OCI-LY1 (cell line): Measurements from ENCODE around the gene RALGPS1.

Source experiments
- EZH2 ChIP-seq: fragments of 200-600 bp; sonication (generic), shearing (Covaris generic); IDR thresholded peaks from 2 replicates; pipeline ENCODE4 v1.8.0; 2017; ENCODE audit warnings: borderline replicate concordance, mixed run types, mild to moderate bottlenecking, antibody characterized with exemption, low read length, moderate library complexity, mixed read lengths
- TF ChIP-seq, protein P1 (sequence below): fragments of 200-600 bp; sonication (generic), shearing (Covaris generic); IDR thresholded peaks from 2 replicates; pipeline ENCODE4 v1.5.1; 2017; ENCODE audit warnings: mild to moderate bottlenecking, antibody characterized with exemption, low read length, moderate library complexity, mixed read lengths

DNA sequence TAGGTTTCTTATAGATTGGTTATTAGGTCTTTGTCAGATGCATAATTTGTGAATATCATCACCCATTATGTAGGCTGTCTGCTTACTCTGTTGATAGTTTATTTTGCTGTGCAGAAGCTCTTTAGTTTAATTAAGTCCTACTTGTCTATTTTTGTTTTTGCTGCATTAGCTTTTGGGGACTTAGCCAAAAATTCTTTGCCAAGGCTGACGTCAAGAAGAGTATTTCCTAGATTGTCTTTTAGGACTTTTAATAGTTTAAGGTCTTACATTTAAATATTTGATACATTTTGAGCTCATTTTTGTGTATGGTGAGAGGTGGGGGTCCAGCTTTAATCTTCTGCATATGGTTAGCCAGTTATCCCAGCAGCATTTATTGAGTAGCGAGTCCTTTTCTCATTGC, 232.7 kb downstream of the RALGPS1 start:
- TF ChIP-seq, protein P1, sequence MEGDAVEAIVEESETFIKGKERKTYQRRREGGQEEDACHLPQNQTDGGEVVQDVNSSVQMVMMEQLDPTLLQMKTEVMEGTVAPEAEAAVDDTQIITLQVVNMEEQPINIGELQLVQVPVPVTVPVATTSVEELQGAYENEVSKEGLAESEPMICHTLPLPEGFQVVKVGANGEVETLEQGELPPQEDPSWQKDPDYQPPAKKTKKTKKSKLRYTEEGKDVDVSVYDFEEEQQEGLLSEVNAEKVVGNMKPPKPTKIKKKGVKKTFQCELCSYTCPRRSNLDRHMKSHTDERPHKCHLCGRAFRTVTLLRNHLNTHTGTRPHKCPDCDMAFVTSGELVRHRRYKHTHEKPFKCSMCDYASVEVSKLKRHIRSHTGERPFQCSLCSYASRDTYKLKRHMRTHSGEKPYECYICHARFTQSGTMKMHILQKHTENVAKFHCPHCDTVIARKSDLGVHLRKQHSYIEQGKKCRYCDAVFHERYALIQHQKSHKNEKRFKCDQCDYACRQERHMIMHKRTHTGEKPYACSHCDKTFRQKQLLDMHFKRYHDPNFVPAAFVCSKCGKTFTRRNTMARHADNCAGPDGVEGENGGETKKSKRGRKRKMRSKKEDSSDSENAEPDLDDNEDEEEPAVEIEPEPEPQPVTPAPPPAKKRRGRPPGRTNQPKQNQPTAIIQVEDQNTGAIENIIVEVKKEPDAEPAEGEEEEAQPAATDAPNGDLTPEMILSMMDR: no peak
- no peak for TF ChIP-seq EZH2
